HG03175 (cell line): ENCODE results near the gene SNX12.
A peak's percentile ranks its signal among the peaks of the same experiment; 100 is the strongest.

ENCODE experiments used
- ATAC-seq: cut with Tn5 transposase; IDR thresholded peaks from one replicate; pipeline ENCODE4 v1.9.1; 2021; ENCODE audit warnings: mild to moderate bottlenecking, moderate library complexity; ENCODE audit not compliant: unreplicated experiment

SNX12 gene

DNA sequence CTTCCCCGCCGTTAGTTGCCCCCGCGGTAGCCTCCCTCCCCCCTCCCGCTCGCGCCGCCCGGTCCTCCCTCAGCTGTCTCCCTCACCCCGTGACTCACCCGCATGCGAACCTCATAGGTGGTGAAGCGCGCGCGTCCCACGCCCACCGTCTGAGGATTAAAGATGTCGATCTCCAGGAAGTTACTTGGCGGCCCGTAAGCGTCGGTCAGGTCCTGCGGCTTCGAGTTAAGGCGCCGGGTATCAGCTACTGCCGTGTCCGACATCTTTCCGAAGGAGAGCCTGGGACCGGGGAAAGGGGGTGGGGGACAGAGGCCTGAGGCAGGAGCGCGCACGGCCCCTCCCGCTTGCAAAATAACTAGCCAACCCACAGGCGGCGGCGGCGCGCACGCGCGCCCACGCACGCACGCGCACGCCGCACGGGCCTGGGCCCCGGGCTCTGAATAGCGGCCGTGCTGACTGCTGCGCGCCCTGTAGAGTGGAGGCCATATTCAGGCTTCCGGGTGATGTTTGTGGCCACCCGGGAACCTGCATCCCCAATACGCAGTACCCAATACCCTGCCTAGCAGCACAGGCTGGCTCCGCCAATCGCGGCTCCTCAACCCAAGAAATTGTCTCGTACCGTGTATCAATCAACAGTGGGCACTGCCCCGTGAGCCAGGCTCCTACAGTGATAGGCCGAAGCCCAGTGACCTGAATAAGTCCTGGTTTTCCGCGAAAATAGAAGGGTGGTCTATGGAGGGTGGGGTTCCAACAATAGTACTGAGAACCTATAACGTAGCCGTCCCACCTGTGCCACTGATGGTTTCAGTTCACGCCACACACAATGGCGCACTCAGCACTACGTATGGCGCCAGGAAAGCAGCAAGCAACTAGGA is at the start of gene SNX12:
SNX12 (minus strand) TSS at position 291 of the 875 bp plus-strand sequence; CDS start at position 263, 28 bp downstream.
- peak; percentile 97 for ATAC-seq

DNA sequence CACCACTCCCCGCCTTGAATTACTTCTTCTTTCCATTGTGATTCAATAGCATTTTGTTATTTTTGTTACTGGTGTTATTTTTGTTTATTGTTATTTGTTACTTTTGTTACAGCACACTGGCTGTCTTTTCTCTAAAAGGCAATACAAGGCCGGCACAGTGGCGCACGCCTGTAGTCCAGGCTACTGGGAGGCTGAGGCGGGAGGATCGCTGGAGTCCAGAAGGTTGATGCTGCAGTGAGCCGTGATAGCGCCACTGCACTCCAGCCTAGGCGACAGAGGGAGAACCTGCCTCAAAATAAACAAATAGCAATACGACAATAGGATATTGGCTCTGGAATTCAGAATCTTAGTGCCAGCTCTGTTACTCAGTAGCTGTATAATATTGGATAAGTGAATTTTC is 49.2 kb upstream of the SNX12 start:
- ATAC-seq = no peak

- peak; percentile 20 for ATAC-seq
These were observed 43.8 kb upstream of the SNX12 start for GRCh38 chrX:71111921-71112431.

- peak; percentile 89 for ATAC-seq
These were observed 43.2 kb upstream of the SNX12 start, which contains the start of gene IL2RG for GRCh38 chrX:71111141-71111843. Gene IL2RG, minus strand, starts transcription at chrX:71111577. Its CDS starts 38 bp downstream, at chrX:71111539.

DNA sequence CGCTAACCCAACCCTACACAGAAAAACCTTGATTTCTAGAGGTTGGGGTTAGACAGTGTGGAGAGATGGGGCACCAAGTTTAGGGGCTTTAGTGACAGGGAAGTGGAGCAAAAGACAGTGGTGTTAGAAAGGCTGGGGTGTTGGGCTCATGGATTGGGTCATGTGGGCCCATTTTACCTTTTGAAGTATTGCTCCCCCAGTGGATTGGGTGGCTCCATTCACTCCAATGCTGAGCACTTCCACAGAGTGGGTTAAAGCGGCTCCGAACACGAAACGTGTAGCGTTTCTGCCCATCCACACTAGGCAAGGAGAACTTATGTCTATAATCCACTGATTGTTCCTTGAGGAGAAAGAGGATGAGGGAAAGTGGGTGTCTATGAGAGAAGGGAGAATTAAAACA is 40.9 kb upstream of the SNX12 start:
- ATAC-seq = no peak

DNA sequence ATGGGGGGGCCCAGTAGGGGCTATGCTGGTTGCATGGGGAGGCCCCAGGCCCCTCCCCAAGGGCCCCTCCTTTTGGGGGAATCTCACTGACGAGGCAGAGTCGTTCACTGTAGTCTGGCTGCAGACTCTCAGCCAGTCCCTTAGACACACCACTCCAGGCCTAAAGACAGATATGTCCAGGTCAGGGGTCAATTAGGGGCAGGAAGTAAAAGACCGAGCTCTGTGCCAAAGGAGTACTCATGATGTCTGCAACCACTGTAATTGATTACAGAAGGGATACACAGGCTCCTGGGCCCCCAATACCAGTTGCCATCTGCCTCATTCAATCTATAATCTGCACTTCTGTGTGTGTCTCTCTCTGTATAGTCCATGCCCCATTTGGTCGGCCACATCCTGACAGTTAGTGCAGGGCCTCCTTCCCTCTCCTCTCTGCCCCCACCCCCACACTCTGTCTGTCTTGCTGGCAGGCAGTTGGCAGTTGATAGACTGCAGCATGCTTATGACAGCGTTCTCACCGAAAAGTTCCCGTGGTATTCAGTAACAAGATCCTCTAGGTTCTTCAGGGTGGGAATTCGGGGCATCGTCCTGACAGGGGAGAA is 39.7 kb upstream of the SNX12 start:
- no peak for ATAC-seq

DNA sequence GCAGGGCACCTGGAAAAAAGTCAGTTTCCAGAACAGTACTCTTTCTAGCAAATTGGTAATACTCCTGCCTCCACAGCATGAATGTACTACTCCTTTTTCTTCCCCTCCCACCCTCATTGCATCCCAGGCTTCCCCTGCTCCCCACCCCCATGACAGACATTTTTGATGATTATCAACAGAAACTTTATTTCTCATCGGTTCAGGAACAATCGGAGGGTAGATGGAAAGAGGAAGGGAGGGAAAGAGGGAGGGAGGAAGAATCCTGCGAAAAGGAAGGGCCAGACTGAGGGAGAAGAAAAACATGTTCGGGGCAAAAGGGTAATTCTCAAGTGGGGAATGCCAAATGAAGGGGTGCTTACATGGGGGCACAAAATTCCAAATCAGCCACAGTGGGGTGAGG is 39.1 kb upstream of the SNX12 start:
- ATAC-seq = no peak

DNA sequence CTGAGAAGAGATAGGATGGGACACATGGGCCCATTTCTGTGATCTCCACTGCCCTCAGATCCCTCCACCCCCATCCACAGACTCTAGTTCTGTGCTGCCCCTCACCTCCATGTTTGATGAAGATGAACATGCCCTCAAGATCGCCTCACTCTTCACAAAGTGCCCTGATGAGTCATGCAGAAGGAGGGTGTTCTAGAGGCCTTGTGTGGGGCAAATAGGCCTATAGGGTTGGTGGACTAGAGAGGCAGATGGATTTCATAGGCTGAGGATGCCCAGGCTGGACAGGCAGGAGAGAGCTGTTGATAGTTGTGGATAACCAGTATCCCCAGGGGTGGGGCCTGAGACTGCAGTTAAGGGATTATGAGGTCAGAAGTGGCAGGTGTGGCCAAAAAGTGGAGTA is 38.3 kb upstream of the SNX12 start, which contains the start of gene CXorf65:
CXorf65 (minus strand) TSS at position 314 of the 400 bp plus-strand sequence; CDS start at position 130, 184 bp downstream.
- no peak for ATAC-seq

DNA sequence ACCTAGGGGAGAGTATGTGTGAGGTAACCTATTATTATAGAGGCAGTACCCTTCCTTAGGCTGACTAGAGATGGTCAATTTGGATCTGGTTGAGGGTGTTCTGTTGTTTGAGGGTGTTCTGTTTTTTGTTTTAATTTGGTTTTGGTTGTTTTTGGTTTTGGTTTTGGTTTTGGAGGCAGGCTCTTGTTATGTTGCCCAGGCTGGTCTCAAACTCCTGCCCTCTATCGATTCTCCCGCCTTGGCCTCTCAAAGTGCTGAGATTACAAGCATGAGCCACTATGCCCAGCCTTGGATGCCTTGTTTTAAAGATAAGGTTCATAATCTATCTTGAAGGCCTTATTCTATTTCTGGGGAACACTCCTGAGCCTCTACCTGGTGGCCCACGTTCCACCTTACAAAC is 37.5 kb upstream of the SNX12 start:
- no peak for ATAC-seq

- no peak for ATAC-seq
These were observed 35.2 kb upstream of the SNX12 start for GRCh38 chrX:71103110-71103983.

- no peak for ATAC-seq
These were observed 34.2 kb upstream of the SNX12 start for GRCh38 chrX:71102292-71102691.

DNA sequence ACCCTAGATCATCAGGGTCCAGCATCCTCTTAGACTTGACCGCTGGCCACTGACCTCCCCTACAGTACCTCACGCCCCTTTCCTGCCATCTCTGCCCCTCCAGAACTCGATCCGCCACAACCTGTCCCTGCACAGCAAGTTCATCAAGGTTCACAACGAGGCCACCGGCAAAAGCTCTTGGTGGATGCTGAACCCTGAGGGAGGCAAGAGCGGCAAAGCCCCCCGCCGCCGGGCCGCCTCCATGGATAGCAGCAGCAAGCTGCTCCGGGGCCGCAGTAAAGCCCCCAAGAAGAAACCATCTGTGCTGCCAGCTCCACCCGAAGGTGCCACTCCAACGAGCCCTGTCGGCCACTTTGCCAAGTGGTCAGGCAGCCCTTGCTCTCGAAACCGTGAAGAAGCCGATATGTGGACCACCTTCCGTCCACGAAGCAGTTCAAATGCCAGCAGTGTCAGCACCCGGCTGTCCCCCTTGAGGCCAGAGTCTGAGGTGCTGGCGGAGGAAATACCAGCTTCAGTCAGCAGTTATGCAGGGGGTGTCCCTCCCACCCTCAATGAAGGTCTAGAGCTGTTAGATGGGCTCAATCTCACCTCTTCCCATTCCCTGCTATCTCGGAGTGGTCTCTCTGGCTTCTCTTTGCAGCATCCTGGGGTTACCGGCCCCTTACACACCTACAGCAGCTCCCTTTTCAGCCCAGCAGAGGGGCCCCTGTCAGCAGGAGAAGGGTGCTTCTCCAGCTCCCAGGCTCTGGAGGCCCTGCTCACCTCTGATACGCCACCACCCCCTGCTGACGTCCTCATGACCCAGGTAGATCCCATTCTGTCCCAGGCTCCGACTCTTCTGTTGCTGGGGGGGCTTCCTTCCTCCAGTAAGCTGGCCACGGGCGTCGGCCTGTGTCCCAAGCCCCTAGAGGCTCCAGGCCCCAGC is 32.7 kb upstream of the SNX12 start:
- ATAC-seq = no peak

DNA sequence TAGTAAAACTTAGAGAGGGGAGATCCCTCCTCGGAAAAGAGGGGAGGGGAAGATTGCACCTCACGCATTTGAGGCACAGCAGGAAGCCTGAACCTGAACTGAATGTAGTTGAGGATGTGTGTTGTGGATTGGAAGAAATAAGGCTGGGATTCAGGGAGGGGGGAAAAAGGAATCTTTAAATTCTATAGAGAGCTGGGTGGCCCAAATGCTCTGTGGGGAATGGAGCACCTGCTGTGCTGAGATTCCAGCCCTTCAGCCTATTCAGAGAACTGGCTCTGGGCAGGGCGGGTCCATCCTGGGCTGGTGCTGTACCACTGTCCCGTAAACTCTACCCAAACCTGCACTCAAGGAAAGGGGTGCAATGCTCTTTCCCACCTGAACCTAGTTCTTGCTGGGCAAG is 31.6 kb upstream of the SNX12 start:
- ATAC-seq = no peak

GRCh38 chrX:71098951-71099506 is 30.9 kb upstream of the SNX12 start:
- ATAC-seq = no peak

DNA sequence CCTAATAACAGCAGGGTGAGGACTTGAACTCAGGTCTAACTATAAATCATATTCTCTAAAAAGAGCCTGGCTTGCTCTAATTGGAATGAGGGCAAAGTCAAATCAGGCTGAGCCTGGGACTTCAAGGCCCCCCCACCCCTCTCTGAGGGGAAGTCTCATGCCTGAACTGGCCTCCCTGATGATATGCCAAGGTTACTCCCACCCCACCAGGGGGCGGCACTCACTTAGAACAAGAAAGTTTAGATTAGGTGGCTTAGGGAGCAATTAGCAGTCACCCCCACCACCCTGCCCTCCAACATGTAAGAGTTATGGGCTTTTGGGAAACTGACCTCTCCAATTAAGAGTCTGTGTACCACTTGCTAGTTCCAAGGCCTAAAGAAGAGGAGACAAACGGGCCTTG is 30.2 kb upstream of the SNX12 start:
- ATAC-seq = peak; percentile 44

DNA sequence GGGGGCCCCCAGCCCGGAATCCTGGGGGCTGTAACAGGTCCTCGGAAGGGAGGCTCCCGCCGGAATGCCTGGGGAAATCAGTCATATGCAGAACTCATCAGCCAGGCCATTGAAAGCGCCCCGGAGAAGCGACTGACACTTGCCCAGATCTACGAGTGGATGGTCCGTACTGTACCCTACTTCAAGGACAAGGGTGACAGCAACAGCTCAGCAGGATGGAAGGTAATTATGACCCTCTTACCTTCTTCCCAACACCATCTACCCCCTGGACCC is 28.6 kb upstream of the SNX12 start:
- no peak for ATAC-seq

DNA sequence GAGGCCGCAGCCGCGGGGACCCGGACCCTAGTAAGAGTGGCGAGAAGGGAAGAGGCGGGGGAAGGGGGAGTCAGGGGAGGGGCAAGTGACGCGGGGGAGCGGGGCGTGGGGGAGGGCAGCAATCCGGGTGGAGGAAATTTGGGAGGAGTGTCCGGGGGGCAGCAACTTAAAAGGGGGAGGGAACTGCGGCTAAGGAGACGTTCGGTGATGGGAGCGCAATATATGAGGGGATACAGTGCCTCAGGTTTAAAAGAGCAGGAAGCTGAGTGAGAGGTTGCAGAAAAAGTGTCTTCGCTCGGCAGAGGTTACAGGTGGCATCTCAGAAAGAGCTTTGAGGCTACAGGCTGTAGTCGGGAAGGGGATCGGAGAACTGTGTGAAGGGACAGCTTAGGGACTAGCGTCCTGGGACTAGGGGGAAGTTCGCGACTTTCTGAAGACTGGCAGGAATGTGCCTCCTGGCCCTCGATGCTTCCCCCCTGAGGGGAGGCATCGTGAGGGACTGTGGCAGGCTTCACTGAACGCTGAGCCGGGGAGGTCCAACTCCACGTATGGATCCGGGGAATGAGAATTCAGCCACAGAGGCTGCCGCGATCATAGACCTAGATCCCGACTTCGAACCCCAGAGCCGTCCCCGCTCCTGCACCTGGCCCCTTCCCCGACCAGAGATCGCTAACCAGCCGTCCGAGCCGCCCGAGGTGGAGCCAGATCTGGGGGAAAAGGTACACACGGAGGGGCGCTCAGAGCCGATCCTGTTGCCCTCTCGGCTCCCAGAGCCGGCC is 28.0 kb upstream of the SNX12 start:
- ATAC-seq = peak; percentile 25

- peak; percentile 96 for ATAC-seq
These were observed 27.4 kb upstream of the SNX12 start, which contains the start of gene FOXO4 for GRCh38 chrX:71095555-71095980. Gene FOXO4, plus strand, starts transcription at chrX:71095851. Its CDS starts 678 bp downstream, at chrX:71096529.
